HepG2 (cell line): Measurements from ENCODE around the gene TRPC4AP.

ENCODE experiments used
- CTCF ChIP-seq: sonication (generic); formaldehyde crosslinking; IDR thresholded peaks from 2 replicates; pipeline ENCODE4 v1.5.0; 2020; ENCODE audit warnings: mild to moderate bottlenecking, missing genetic modification reagents, moderate library complexity
- PATZ1 ChIP-seq: sonication (generic); formaldehyde crosslinking; IDR thresholded peaks from 2 replicates; pipeline ENCODE4 v1.4.0; 2020; ENCODE audit warnings: missing genetic modification reagents
- POLR2AphosphoS5 ChIP-seq: IDR thresholded peaks from 2 replicates; pipeline ENCODE4 v1.6.1; 2012; ENCODE audit warnings: low read depth, low read length
- SOX13 ChIP-seq, 3 experiments: fragments of 450-650 bp in 1 of 3; sonication (generic) in 1 of 3; formaldehyde crosslinking in 1 of 3; IDR thresholded peaks in 2 of 3; conservative IDR thresholded peaks in 1 of 3; 2 replicates each; pipeline versions ENCODE4 v1.5.0 to v1.6.1; 2016 to 2020; ENCODE audit warnings: antibody characterized with exemption in 1 of 3, mild to moderate bottlenecking in 1 of 3, missing compliant biosample characterization in 1 of 3, missing genetic modification reagents in 1 of 3, moderate library complexity in 1 of 3
- ZBTB49 ChIP-seq: sonication (generic); formaldehyde crosslinking; IDR thresholded peaks from 2 replicates; pipeline ENCODE4 v1.4.0; 2020; ENCODE audit warnings: missing genetic modification reagents, borderline replicate concordance
- ZNF549 ChIP-seq: sonication (generic); formaldehyde crosslinking; IDR thresholded peaks from 2 replicates; pipeline ENCODE4 v1.5.0; 2020; ENCODE audit warnings: missing genetic modification reagents

- TF ChIP-seq CTCF (no peak), SOX13 (IDR thresholded peaks at IDR 0.05) (no peak), SOX13 (CRISPR knock-in tag; conservative IDR thresholded peaks at IDR 0.05 in 1 of 2, IDR thresholded peaks at IDR 0.05 in 1 of 2) (no peak), POLR2AphosphoS5 (no peak), ZBTB49 (CRISPR knock-in tag) (no peak), ZNF549 (CRISPR knock-in tag) (no peak), PATZ1 (CRISPR knock-in tag) (no peak)
Measured at GRCh38 chr20:35085477-35086225, 7.0 kb downstream of the TRPC4AP start.
